ENCODE data around the gene GNL1.
"Not testable (repeated sequence)": the region's sequence is repeated elsewhere in the genome, so short reads cannot be mapped to it uniquely, and the experiment has no call there.

The GNL1 gene

GRCh38 chr6:30542915-30543314, 13.4 kb downstream of the GNL1 start:
- intact Hi-C loops (cut with DNase I) = loop anchor here (5.0 to 10.0 kb wide), 2 partner anchors 52 to 61 kb away; no protein-coding TSS in a partner anchor
- DNase-seq = no peak

DNA sequence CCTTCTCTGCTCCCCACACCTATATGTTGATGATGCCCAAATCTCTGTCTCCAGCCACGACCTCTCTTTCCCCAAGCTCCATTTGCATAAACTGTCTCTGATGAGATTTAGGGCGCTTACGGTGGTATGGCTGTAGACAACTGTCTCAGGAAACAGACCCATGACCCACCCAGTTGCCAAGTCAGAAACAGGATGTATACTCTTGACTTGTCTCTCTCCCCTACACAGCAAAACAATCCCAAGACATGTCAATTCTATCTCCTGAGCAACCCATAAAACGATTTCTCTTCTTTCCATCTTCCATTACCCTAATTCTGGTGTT, 13.9 kb downstream of the GNL1 start:
- no peak for DNase-seq
- intact Hi-C loops (cut with DNase I) = loop anchor here (5.0 to 10.0 kb wide), 2 partner anchors 52 to 60 kb away; no protein-coding TSS in a partner anchor

DNA sequence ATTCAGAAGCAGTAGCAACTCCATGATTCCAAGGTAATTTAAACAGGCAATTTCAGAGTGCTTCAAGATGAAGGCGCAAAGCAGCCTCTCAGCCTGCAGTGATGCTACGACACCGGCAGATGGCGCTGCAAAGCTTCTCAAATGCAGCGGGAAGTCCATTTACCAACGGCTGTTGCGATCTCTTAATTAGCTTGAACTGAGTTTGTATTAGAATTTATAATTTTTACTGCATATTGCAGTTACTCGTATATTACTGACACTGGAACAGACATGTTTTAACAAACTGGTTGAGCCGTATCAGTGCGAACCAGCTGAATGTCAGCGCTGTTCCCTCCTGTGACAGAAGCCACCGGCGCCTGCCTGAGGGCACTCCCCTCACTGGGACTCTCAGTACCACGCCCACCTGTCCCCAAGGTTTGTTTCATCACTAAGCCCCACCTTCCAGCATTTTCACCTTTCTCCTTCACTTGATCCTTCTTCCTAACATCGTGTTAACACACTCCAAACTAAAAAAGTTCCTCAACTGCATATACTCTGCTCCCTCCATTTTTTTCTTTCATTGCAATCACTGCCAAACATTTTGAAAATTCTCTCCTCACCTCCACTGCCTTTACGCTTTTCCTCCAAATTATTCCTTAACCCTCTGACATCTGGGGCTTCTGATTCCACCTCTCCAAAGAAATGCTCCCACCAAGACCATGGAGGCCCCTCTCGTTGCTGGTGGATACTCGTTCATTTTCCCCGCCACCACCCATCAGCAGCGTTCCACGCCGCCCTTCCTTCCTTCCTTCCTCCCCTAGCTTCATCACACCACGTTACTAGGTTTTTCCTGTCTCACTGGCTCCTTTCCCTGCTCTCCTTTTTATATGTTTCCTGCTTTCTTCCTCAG, 14.5 kb downstream of the GNL1 start:
- intact Hi-C loops (cut with DNase I) = loop anchor here (5.0 to 10.0 kb wide), 2 partner anchors 53 to 59 kb away; no protein-coding TSS in a partner anchor
- DNase-seq = peak; percentile 65 to 91 (median 81)

DNA sequence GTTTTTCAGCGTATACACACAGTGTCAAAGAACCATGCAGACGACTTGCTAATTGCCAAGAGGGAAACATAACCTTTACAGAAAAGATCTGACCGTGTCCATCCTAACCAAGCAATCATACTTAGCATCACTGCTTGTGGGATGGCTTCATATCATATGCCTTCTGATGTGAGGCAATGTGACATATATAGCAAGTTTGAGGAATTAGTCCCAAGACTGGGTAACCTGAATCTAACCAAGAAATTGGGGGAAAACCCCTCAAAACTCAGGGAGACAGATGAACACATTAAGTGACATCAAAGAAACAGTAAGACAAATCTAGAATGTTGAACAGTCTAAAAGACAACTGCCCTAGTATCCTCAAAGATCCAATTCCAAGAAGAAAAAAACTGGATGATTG, 18.4 kb downstream of the GNL1 start:
- DNase-seq = no peak
- intact Hi-C loops (cut with DNase I) = no loop called here

- intact Hi-C loops (cut with DNase I) = no loop called here
- DNase-seq = no peak
Observed at GRCh38 chr6:30533460-30534294, 22.6 kb downstream of the GNL1 start.

DNA sequence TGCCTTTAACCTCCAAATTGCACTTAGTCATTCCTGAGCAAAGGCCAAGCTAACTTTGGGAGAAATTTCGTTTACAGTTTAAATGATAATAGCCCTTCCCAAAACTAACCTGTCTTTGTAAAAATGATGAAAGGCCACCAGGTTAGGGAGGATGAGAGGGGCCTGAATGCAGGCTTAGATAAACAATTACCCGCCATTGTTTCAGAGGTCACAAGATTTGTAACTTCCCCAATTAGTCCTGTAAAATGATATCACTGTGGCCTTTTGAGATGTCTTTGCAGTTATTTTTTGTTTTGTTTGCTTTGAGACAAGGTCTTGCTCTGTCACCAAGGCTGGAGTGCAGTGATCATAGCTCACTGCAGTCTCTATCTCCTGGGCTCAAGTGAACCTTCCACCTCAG, 26.3 kb downstream of the GNL1 start:
- intact Hi-C loops (cut with DNase I) = no loop called here
- no peak for DNase-seq

GRCh38 chr6:30529349-30529875, 26.9 kb downstream of the GNL1 start:
- peak in 1 of 42 donors; percentile 21 for DNase-seq
- intact Hi-C loops (cut with DNase I) = not testable (repeated sequence)

GRCh38 chr6:30526444-30526843, 29.8 kb downstream of the GNL1 start:
- DNase-seq; intact Hi-C loops (cut with DNase I): not testable (repeated sequence)

- DNase-seq; intact Hi-C loops (cut with DNase I): not testable (repeated sequence)
Observed at GRCh38 chr6:30521952-30522351, 34.3 kb downstream of the GNL1 start.

- DNase-seq; intact Hi-C loops (cut with DNase I): not testable (repeated sequence)
Observed at GRCh38 chr6:30521082-30521481, 35.2 kb downstream of the GNL1 start.

- no peak for DNase-seq
- intact Hi-C loops (cut with DNase I) = no loop called here
Observed at GRCh38 chr6:30520522-30520921, 35.8 kb downstream of the GNL1 start.

DNA sequence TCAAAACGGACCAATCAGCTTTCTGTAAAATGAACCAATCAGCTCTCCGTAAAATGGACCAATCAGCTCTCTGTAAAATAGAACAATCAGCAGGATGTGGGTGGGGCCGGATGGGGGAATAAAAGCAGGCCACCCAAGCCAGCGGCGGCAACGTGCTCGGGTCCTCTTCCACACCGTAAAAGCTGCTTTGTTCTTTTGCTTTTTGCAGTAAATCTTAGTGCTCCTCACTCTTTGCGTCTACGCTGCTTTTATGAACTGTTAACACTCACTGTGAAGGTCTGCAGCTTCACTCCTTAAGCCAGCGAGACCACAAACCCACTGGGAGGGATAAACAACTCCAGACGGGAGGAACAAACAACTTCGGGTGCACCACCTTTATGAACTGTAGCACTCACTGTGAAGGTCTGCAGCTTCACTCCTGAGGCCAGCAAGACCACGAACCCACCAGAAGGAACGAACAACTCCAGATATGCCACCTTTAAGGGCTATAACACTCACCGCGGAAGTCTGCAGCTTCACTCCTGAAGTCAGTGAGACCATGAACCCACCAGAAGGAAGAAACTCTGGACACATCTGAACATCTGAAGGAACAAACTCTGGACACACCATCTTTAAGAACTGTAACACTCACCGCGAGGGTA, 37.7 kb downstream of the GNL1 start:
- intact Hi-C loops (cut with DNase I) = not testable (repeated sequence)

DNA sequence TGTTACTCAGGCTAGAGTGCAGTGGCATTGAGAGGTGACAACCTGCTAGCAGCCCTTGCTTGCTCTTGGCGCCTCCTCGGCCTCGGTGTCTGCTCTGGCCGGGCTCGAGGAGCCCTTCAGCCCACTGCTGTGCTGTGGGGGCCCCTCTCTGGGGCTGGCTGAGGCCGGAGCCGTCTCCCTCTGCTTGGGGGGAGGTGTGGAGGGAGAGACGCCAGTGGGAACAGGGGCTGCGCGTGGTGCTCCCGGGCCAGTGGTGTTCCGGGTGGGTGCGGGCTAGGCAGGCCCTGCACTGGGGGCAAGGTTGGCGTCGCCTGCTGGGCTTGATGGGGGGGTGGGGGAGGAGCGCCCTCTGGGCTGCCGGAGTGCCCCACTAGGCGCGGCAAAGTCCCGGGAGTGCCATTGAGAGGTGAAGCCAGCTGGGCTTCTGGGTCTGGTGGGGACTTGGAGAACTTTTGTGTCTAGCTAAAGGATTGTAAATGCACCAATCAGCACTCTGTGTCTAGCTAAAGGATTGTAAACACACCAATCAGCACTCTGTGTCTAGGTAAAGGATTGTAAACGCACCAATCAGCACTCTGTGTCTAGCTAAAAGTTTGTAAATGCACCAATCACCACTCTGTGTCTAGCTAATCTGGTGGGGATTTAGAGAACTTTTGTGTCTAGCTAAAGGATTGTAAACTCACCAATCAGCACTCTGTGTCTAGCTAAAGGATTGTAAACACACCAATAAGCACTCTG, 38.4 kb downstream of the GNL1 start:
- intact Hi-C loops (cut with DNase I); DNase-seq: not testable (repeated sequence)

More for the DNA sequence above, 37.7 kb downstream of the GNL1 start:
- DNase-seq = not testable (repeated sequence)

- intact Hi-C loops (cut with DNase I); DNase-seq: not testable (repeated sequence)
Observed at GRCh38 chr6:30516754-30517076, 39.6 kb downstream of the GNL1 start.

- peak; percentile 44 to 93 (median 78) for DNase-seq
- intact Hi-C loops (cut with DNase I) = no loop called here
Observed at GRCh38 chr6:30515944-30516753, 40.1 kb downstream of the GNL1 start.

GRCh38 chr6:30515106-30515505, 41.2 kb downstream of the GNL1 start:
- intact Hi-C loops (cut with DNase I) = no loop called here
- no peak for DNase-seq

DNA sequence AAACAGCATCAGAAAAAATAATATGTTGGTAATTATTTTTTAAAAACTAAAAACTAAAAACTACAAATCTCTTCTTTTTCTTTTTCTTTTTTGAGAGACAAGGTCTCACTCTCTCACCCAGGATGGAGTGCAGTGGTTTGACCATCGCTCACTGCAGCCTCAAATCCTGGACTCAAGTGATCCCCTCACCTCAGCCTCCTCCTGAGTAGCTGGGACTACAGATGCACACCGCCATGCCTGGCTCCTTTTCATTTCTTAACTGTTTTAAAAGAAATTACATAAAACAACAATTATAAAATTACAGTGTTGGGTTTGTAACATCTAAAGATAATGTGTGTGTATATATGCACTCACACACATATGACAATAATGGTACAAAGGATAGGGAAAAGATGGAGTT, 42.8 kb downstream of the GNL1 start:
- DNase-seq = no peak

GRCh38 chr6:30511169-30511546, 45.1 kb downstream of the GNL1 start:
- intact Hi-C loops (cut with DNase I) = no loop called here
- no peak for DNase-seq

More for the DNA sequence above, 42.8 kb downstream of the GNL1 start:
- intact Hi-C loops (cut with DNase I) = no loop called here

Data from head of caudate nucleus (tissue), 42 donors.